Kidney capillary endothelial cell (primary cell): ENCODE measurements around the gene STAC.

Experiments
- DNase-seq: peaks from one replicate; pipeline ENCODE4 v3.0.0-alpha.2; 2018; ENCODE audit warnings: low spot score

STAC gene

DNA sequence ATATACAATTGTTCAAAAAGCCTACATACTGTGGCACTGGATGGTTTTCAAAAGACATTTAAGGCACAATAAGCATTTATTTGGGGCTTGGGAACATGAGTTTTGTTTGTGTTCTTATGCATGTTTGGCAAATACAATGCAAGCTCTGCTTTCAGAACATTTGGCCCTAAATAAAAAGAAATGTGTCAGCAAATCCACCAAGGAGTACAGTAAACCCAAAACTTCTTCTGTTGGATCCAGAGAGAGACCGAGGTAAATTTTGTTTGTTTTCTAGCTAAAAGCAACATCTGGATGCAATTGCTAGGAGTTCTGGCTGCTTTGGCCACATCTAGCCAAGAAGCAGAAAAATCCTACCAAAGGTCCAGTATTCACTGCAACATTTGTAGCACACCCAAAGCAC, 215.2 kb downstream of the STAC start:
- DNase-seq: no peak

DNA sequence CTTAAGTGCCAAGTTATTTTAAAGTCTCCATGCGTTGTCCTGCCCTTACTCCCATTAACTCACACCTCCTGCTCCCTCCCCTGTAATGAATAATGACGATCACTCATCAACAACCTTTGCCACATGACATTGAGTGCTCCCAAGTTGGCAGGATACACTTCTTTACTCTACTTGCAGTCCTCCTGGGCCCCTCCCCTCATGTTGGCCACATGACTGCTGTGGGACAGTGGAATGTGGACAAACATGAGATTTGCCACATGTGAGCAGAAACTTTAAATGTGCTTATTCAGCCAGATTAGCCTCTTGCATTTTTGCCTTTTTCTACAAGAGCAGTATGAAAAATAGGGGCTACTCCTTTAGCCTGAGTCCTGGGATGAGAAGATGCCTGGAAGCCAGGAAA, 216.1 kb downstream of the STAC start:
- no peak for DNase-seq

DNA sequence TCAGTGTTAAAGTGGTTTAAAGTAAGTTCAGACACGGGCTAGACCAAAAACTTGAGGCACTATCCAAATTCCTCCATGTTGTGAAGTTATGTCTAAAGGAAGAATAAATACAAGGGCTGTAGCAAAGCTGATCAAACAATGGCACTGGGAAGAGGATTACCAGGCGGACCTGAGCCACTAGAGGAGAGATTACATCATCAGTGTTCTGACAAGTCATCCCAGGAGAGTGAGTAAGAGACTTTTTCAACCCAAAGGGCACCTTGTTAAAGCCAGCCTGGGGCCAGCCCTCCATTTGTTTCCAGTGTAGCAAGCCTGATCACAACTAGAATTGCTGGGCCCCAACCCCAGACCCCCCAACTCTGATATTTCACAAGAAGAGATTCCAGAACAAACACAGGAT, 217.1 kb downstream of the STAC start:
- DNase-seq: no peak
